Testis (tissue), 2 donors: ENCODE data around the gene CECR2.

ENCODE experiments used
- CTCF ChIP-seq, 3 experiments: fragments of 450-650 bp in 2 of 3; fragments of 200-600 bp in 1 of 3; sonication (generic) in 1 of 3; IDR thresholded peaks; one replicate each; pipeline ENCODE4 v1.5.1; 2016 to 2019; ENCODE audit warnings: antibody characterized with exemption in 3 of 3, mild to moderate bottlenecking in 2 of 3, moderate library complexity in 1 of 3
- POLR2A ChIP-seq: fragments of 450-650 bp; IDR thresholded peaks from one replicate; pipeline ENCODE4 v1.6.1; 2017; ENCODE audit warnings: antibody characterized with exemption, mild to moderate bottlenecking, moderate library complexity

GRCh38 chr22:17563936-17564391 lies 194.7 kb downstream of the CECR2 start:
- TF ChIP-seq CTCF (IDR thresholded peaks at IDR 0.05) (peak in 1 of 3 experiments; percentile 3), POLR2A (no peak)
